Common myeloid progenitor, CD34-positive (primary cell): Measurements from ENCODE around the gene GNG14.
"Not testable (repeated sequence)": the region's sequence is repeated elsewhere in the genome, so short reads cannot be mapped to it uniquely, and the experiment has no call there.

Experiments used
- CTCF ChIA-PET: fragments of 350-600 bp; sonication (Branson Sonifier 250); formaldehyde crosslinking; loops from one replicate; lab custom pipeline; 2021; ENCODE audit warnings: antibody characterized with exemption; lab: Charles Lee
- POLR2A ChIA-PET: fragments of 350-600 bp; sonication (Branson Sonifier 250); formaldehyde crosslinking; loops from one replicate; lab custom pipeline; 2021; ENCODE audit warnings: antibody characterized with exemption; lab: Charles Lee
- DNase-seq, 3 donors: peaks; one replicate each; pipeline versions ENCODE4 v3.0.0 to v3.0.0-alpha.2; 2013
- H3K27ac ChIP-seq, 2 experiments: 1 replicate in 1 of 2; 2 replicates in 1 of 2; pipeline ENCODE4 v1.7.0; 2013; ENCODE audit warnings: inconsistent platforms in 2 of 2, low read length in 2 of 2, mild to moderate bottlenecking in 2 of 2, low read depth in 1 of 2, moderate library complexity in 1 of 2; ENCODE audit not compliant: severe bottlenecking in 2 of 2, insufficient read depth in 1 of 2, poor library complexity in 1 of 2
- H3K27me3 ChIP-seq, 5 experiments: replicated peaks in 2 of 5; 1 replicate in 3 of 5; 2 replicates in 2 of 5; pipeline versions ENCODE4 v1.6.1 to v1.7.0; 2013; ENCODE audit warnings: low read length in 4 of 5, mild to moderate bottlenecking in 2 of 5, moderate library complexity in 2 of 5, inconsistent platforms in 1 of 5; ENCODE audit not compliant: insufficient read depth in 5 of 5, control insufficient read depth in 4 of 5
- H3K36me3 ChIP-seq, 4 experiments: 1 replicate in 2 of 4; 2 replicates in 2 of 4; pipeline versions ENCODE4 v1.6.1 to v1.7.0; 2013; ENCODE audit warnings: low read length in 3 of 4, control low read depth in 1 of 4, mild to moderate bottlenecking in 1 of 4; ENCODE audit not compliant: control insufficient read depth in 4 of 4, insufficient read depth in 4 of 4
- H3K4me1 ChIP-seq, 4 experiments: 1 replicate in 3 of 4; 2 replicates in 1 of 4; pipeline versions ENCODE4 v1.6.1 to v1.7.1; 2013; ENCODE audit warnings: low read length in 3 of 4, mild to moderate bottlenecking in 3 of 4, control low read depth in 1 of 4, inconsistent platforms in 1 of 4, moderate library complexity in 1 of 4; ENCODE audit not compliant: control insufficient read depth in 4 of 4, insufficient read depth in 4 of 4; ENCODE audit errors: control extremely low read depth in 1 of 4
- H3K4me3 ChIP-seq, 7 experiments: 1 replicate in 4 of 7; 2 replicates in 3 of 7; pipeline versions ENCODE4 v1.5.1 to v1.7.0; 2013; ENCODE audit warnings: mild to moderate bottlenecking in 7 of 7, low read length in 6 of 7, moderate library complexity in 6 of 7, inconsistent platforms in 2 of 7, low read depth in 2 of 7, control low read depth in 1 of 7; ENCODE audit not compliant: insufficient read depth in 4 of 7, control insufficient read depth in 1 of 7; ENCODE audit errors: extremely low read depth in 1 of 7
- H3K9me3 ChIP-seq, 5 experiments: 1 replicate in 4 of 5; 2 replicates in 1 of 5; pipeline versions ENCODE4 v1.6.1 to v1.7.1; 2013; ENCODE audit warnings: low read length in 4 of 5, mild to moderate bottlenecking in 2 of 5, inconsistent platforms in 1 of 5, low read depth in 1 of 5, moderate library complexity in 1 of 5; ENCODE audit not compliant: control insufficient read depth in 4 of 5, insufficient read depth in 2 of 5; ENCODE audit errors: control extremely low read depth in 1 of 5
- WGBS: methylation state at CpG from one replicate; pipeline ENCODE4 v1.1.5; 2013; ENCODE audit not compliant: insufficient coverage; 5-methylcytosine and 5-hydroxymethylcytosine counted together

GNG14 gene

GRCh38 chr19:12678039-12678438, 9.8 kb upstream of the GNG14 start:
- H3K4me3 ChIP-seq, DNase-seq, H3K9me3 ChIP-seq, H3K27ac ChIP-seq, H3K27me3 ChIP-seq: not testable (repeated sequence)
- Histone ChIP-seq H3K36me3 (peaks cover 8 to 62% (median 50%) of the 10 kb centered on the region in 4 experiments), H3K4me1 (peaks cover 0 to 16% (median 11%) of the 10 kb centered on the region in 4 experiments)
- WGBS: 100% methylated on average over 4 of the region's 5 CpGs
- ChIA-PET CTCF (interaction anchor here (0.7 to 3.6 kb wide), 9 partner anchors 15 to 169 kb away, joined by 3 to 27 read pairs (median 4); partner anchors contain the start of gene FBXW9), POLR2A (interaction anchor here (0.6 kb wide), 1 partner anchor 1259 kb away, joined by 4 read pairs; no protein-coding TSS in a partner anchor)

GRCh38 chr19:12680034-12680433, 7.8 kb upstream of the GNG14 start:
- H3K27ac ChIP-seq: no peak overlapping the region
- H3K27me3 ChIP-seq: no peaks in the 10 kb centered on the region
- ChIA-PET POLR2A (no interaction called here), CTCF (interaction anchor here (0.9 to 1.8 kb wide), 3 partner anchors 9 to 10 kb away, joined by 3 to 4 read pairs (median 4); no protein-coding TSS in a partner anchor)
- peaks cover 0 to 16% (median 11%) of the 10 kb centered on the region in 4 experiments for H3K4me1 ChIP-seq
- no peaks in the 10 kb centered on the region for H3K9me3 ChIP-seq
- peak overlapping the region in 1 of 7 experiments; percentile 16 for H3K4me3 ChIP-seq
- WGBS: 98% methylated on average over 9 of the region's 9 CpGs
- H3K36me3 ChIP-seq: peaks cover 8 to 45% (median 40%) of the 10 kb centered on the region in 4 experiments
- DNase-seq: no peak

DNA sequence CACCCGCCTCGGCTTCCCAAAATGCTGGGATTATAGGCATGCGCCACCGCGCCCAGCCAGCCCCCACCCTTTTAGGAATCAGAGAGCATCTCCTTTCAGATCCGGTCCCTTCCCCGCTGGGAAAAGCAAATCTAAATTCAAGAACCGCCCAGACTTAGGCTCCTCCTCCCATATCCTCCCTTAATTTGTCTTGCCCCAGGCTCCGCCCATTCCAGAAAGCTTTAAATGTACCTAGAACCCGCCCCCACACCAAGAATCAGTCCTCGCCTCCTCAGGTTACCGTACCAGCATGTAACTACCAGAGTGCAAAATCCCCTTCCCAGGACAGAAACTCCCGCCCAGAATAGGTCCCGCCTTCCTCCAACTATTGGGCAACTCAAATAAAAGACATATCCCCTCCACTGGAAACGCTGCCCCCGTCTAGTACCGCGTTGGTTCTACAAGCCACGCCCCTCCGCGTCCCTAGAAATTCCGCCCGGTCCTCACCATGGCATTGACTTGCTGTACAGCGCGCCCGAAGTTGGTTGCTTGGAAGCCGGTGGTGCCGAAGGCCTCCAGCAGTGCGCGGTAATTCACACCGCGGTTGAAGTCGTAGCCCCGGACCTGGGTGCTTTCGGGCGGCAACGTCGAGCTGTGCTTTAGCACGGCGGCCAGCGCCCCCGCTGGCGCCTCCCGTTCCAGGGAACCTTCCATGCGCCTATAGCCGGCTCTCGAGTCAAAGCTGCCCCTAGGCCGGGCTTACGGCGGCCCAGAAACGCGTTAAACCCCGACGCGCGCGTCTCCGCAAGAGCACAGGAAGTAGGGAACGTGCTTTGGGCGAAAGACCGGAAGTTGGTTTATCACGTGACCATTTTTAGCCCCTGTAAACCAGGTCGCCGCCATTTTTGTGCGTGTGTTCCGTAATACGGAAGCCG, 6.5 kb upstream of the GNG14 start, which contains the start of gene DHPS:
Gene DHPS (minus strand): TSS at position 807 of the 914 bp plus-strand sequence. CDS start 114 bp downstream, at position 693.
- ChIA-PET CTCF (interaction anchor here (0.6 to 1.7 kb wide), 5 partner anchors 9 to 39 kb away, joined by 3 to 5 read pairs (median 3); partner anchors contain the start of gene FBXW9), POLR2A (interaction anchor here (0.6 to 1.5 kb wide), 5 partner anchors 13 to 166 kb away, joined by 3 to 10 read pairs (median 3); partner anchors contain the start of gene FBXW9)
- H3K4me1 ChIP-seq: peaks cover 0 to 16% (median 11%) of the 10 kb centered on the region in 4 experiments
- H3K27me3 ChIP-seq: no peaks in the 10 kb centered on the region
- peaks cover 3 to 32% (median 30%) of the 10 kb centered on the region in 4 experiments for H3K36me3 ChIP-seq
- peak; percentile 99 to 100 (median 100) for DNase-seq
- no peaks in the 10 kb centered on the region for H3K9me3 ChIP-seq
- H3K27ac ChIP-seq: peak within 1 kb of the TSS; percentile 81 to 94
- WGBS: under 1% methylated on average over 64 of the region's 68 CpGs
- H3K4me3 ChIP-seq: peak within 1 kb of the TSS; percentile 56 to 94 (median 87)

GRCh38 chr19:12685831-12686230, 2.0 kb upstream of the GNG14 start:
- Histone ChIP-seq H3K27me3 (no peaks in the 10 kb centered on the region), H3K4me1 (peaks cover 0 to 38% (median 30%) of the 10 kb centered on the region in 4 experiments), H3K4me3 (no peak overlapping the region), H3K27ac (no peak overlapping the region), H3K36me3 (no peaks in the 10 kb centered on the region), H3K9me3 (no peaks in the 10 kb centered on the region)
- 90% methylated on average over 3 of the region's 3 CpGs for WGBS
- ChIA-PET CTCF (interaction anchor here (1.3 to 1.8 kb wide), 2 partner anchors 10 to 14 kb away, joined by 5 to 7 read pairs; partner anchors contain the start of gene FBXW9), POLR2A (interaction anchor here (0.7 kb wide), 1 partner anchor 30 kb away, joined by 4 read pairs; no protein-coding TSS in a partner anchor)
- DNase-seq: no peak

DNA sequence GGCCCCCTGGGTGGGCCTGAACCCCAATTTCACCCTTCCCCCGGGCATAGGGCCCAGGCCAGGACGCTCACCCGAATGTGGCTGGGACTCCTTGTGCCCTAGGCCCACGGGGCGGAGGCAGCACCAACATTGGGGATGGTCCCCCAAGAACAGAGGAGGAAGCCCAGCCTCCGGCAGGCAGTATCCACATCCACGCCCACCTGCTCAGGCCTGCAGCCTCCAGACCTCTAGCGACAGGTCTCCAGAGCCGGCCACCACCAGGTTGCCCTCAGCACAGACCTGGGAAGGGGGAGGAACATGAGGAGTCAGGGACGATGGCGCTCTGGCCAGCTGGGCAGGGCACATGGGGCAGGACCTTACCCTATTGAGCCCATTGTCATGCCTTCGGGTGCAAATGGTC, 1.2 kb downstream of the GNG14 start:
- H3K27me3 ChIP-seq: no peaks in the 10 kb centered on the region
- 76% methylated on average over 12 of the region's 12 CpGs for WGBS
- no peak for DNase-seq
- no peaks in the 10 kb centered on the region for H3K9me3 ChIP-seq
- H3K4me1 ChIP-seq: peaks cover 0 to 30% (median 26%) of the 10 kb centered on the region in 4 experiments
- ChIA-PET POLR2A (no interaction called here), CTCF (interaction anchor here (1.5 kb wide), 1 partner anchor 45 kb away, joined by 4 read pairs; no protein-coding TSS in a partner anchor)
- peak overlapping the region; percentile 42 to 69 for H3K27ac ChIP-seq
- H3K4me3 ChIP-seq: peak overlapping the region; percentile 5 to 83 (median 67)
- H3K36me3 ChIP-seq: peaks cover 0 to 12% (median 5%) of the 10 kb centered on the region in 4 experiments

- Histone ChIP-seq H3K27ac (peak overlapping the region in 1 of 2 experiments; percentile 69), H3K36me3 (peaks cover 2 to 12% (median 5%) of the 10 kb centered on the region in 4 experiments), H3K27me3 (no peaks in the 10 kb centered on the region), H3K9me3 (no peaks in the 10 kb centered on the region), H3K4me3 (peak overlapping the region; percentile 20 to 83 (median 67)), H3K4me1 (peaks cover 0 to 30% (median 27%) of the 10 kb centered on the region in 4 experiments)
- POLR2A ChIA-PET: no interaction called here
- CTCF ChIA-PET: interaction anchor here (1.1 to 1.5 kb wide), 3 partner anchors 10 to 44 kb away, joined by 3 to 4 read pairs (median 4); no protein-coding TSS in a partner anchor
- 21% methylated on average over 21 of the region's 26 CpGs for WGBS
- peak; percentile 47 to 93 (median 90) for DNase-seq
These were observed 1.9 kb downstream of the GNG14 start for GRCh38 chr19:12689581-12690216.
